ENCODE results near the gene CA9.

The CA9 gene

GRCh38 chr9:35679766-35680330 is 6.1 kb downstream of the CA9 start:
- WGBS, result 87% methylated on average over 8 of the region's 8 CpGs
- H3K9ac ChIP-seq (ENCODE audit: low read depth, low read length), result no peak overlapping the region
- H3K4me3 ChIP-seq (ENCODE audit: low read length), result no peak overlapping the region
- H3K4me1 ChIP-seq (ENCODE audit: insufficient read depth, low read length), result no peaks in the 10 kb centered on the region; the same call in 1 of the 2 replicates
- H3K36me3 ChIP-seq (ENCODE audit: insufficient read depth, low read length), result peaks cover 35% of the 10 kb centered on the region
- no peak overlapping the region for H3K27ac ChIP-seq (ENCODE audit: low read depth, low read length)
- peaks cover 5% of the 10 kb centered on the region; the same call in 1 of the 2 replicates for H3K27me3 ChIP-seq (ENCODE audit: insufficient read depth, low read length)
- H3K9me3 ChIP-seq (ENCODE audit: insufficient read depth, low read depth, low read length), result no peaks in the 10 kb centered on the region

- Histone ChIP-seq H3K4me1 (ENCODE audit: insufficient read depth, low read length) (no peaks in the 10 kb centered on the region; the same call in 1 of the 2 replicates), H3K4me3 (ENCODE audit: low read length) (no peak overlapping the region), H3K27me3 (ENCODE audit: insufficient read depth, low read length) (peaks cover 5% of the 10 kb centered on the region; the same call in 1 of the 2 replicates), H3K9me3 (ENCODE audit: insufficient read depth, low read depth, low read length) (no peaks in the 10 kb centered on the region), H3K27ac (ENCODE audit: low read depth, low read length) (peak overlapping the region; percentile 24; the same call in 1 of the 2 replicates), H3K9ac (ENCODE audit: low read depth, low read length) (no peak overlapping the region), H3K36me3 (ENCODE audit: insufficient read depth, low read length) (peaks cover 41% of the 10 kb centered on the region)
- WGBS, result 48% methylated on average over 14 of the region's 15 CpGs
Measured at GRCh38 chr9:35680331-35681105, 6.8 kb downstream of the CA9 start.

- 78% methylated on average over 3 of the region's 3 CpGs for WGBS
- H3K9me3 ChIP-seq (ENCODE audit: insufficient read depth, low read depth, low read length), result no peaks in the 10 kb centered on the region
- no peak overlapping the region for H3K4me3 ChIP-seq (ENCODE audit: low read length)
- no peaks in the 10 kb centered on the region; the same call in 1 of the 2 replicates for H3K4me1 ChIP-seq (ENCODE audit: insufficient read depth, low read length)
- no peak overlapping the region for H3K9ac ChIP-seq (ENCODE audit: low read depth, low read length)
- peaks cover 1% of the 10 kb centered on the region; the same call in 1 of the 2 replicates for H3K27me3 ChIP-seq (ENCODE audit: insufficient read depth, low read length)
- H3K27ac ChIP-seq (ENCODE audit: low read depth, low read length), result peak overlapping the region; percentile 54; the same call in 1 of the 2 replicates
- H3K36me3 ChIP-seq (ENCODE audit: insufficient read depth, low read length), result peaks cover 49% of the 10 kb centered on the region
Measured at GRCh38 chr9:35681341-35682002, 7.7 kb downstream of the CA9 start.

GRCh38 chr9:35682051-35682450 is 8.3 kb downstream of the CA9 start:
- Histone ChIP-seq H3K27me3 (ENCODE audit: insufficient read depth, low read length) (no peaks in the 10 kb centered on the region), H3K9me3 (ENCODE audit: insufficient read depth, low read depth, low read length) (no peaks in the 10 kb centered on the region), H3K4me3 (ENCODE audit: low read length) (no peak overlapping the region), H3K36me3 (ENCODE audit: insufficient read depth, low read length) (peaks cover 55% of the 10 kb centered on the region), H3K9ac (ENCODE audit: low read depth, low read length) (no peak overlapping the region), H3K4me1 (ENCODE audit: insufficient read depth, low read length) (no peaks in the 10 kb centered on the region; the same call in 1 of the 2 replicates), H3K27ac (ENCODE audit: low read depth, low read length) (no peak overlapping the region; the same call in 1 of the 2 replicates)
- 96% methylated on average over 6 of the region's 6 CpGs for WGBS

- WGBS, result 94% methylated on average over 10 of the region's 10 CpGs
- H3K4me1 ChIP-seq (ENCODE audit: insufficient read depth, low read length), result no peaks in the 10 kb centered on the region; the same call in 1 of the 2 replicates
- H3K36me3 ChIP-seq (ENCODE audit: insufficient read depth, low read length), result peaks cover 60% of the 10 kb centered on the region
- no peak overlapping the region for H3K9ac ChIP-seq (ENCODE audit: low read depth, low read length)
- H3K27me3 ChIP-seq (ENCODE audit: insufficient read depth, low read length), result no peaks in the 10 kb centered on the region
- H3K4me3 ChIP-seq (ENCODE audit: low read length), result no peak overlapping the region
- H3K27ac ChIP-seq (ENCODE audit: low read depth, low read length), result no peak overlapping the region
- H3K9me3 ChIP-seq (ENCODE audit: insufficient read depth, low read depth, low read length), result no peaks in the 10 kb centered on the region
Measured at GRCh38 chr9:35682520-35683315, 9.0 kb downstream of the CA9 start.

- H3K27ac ChIP-seq (ENCODE audit: low read depth, low read length), result no peak overlapping the region
- no peak overlapping the region for H3K4me3 ChIP-seq (ENCODE audit: low read length)
- H3K9me3 ChIP-seq (ENCODE audit: insufficient read depth, low read depth, low read length), result no peaks in the 10 kb centered on the region
- H3K36me3 ChIP-seq (ENCODE audit: insufficient read depth, low read length), result peaks cover 65% of the 10 kb centered on the region
- WGBS, result 95% methylated on average over 2 of the region's 2 CpGs
- H3K9ac ChIP-seq (ENCODE audit: low read depth, low read length), result no peak overlapping the region
- peaks cover 3% of the 10 kb centered on the region for H3K4me1 ChIP-seq (ENCODE audit: insufficient read depth, low read length)
- no peaks in the 10 kb centered on the region for H3K27me3 ChIP-seq (ENCODE audit: insufficient read depth, low read length)
Measured at GRCh38 chr9:35683323-35683722, 9.6 kb downstream of the CA9 start.

GRCh38 chr9:35684921-35685320 is 11.2 kb downstream of the CA9 start:
- no peak overlapping the region for H3K9ac ChIP-seq (ENCODE audit: low read depth, low read length)
- H3K27me3 ChIP-seq (ENCODE audit: insufficient read depth, low read length), result no peaks in the 10 kb centered on the region
- H3K36me3 ChIP-seq (ENCODE audit: insufficient read depth, low read length), result peaks cover 66% of the 10 kb centered on the region
- 94% methylated on average over 10 of the region's 10 CpGs for WGBS
- no peak overlapping the region for H3K27ac ChIP-seq (ENCODE audit: low read depth, low read length)
- peaks cover 9% of the 10 kb centered on the region for H3K4me1 ChIP-seq (ENCODE audit: insufficient read depth, low read length)
- no peaks in the 10 kb centered on the region for H3K9me3 ChIP-seq (ENCODE audit: insufficient read depth, low read depth, low read length)
- H3K4me3 ChIP-seq (ENCODE audit: low read length), result no peak overlapping the region

GRCh38 chr9:35685506-35685905 is 11.8 kb downstream of the CA9 start:
- H3K27ac ChIP-seq (ENCODE audit: low read depth, low read length), result no peak overlapping the region
- no peaks in the 10 kb centered on the region for H3K9me3 ChIP-seq (ENCODE audit: insufficient read depth, low read depth, low read length)
- H3K4me1 ChIP-seq (ENCODE audit: insufficient read depth, low read length), result peaks cover 9% of the 10 kb centered on the region
- peaks cover 66% of the 10 kb centered on the region for H3K36me3 ChIP-seq (ENCODE audit: insufficient read depth, low read length)
- H3K27me3 ChIP-seq (ENCODE audit: insufficient read depth, low read length), result no peaks in the 10 kb centered on the region
- WGBS, result 96% methylated on average over 13 of the region's 13 CpGs
- H3K9ac ChIP-seq (ENCODE audit: low read depth, low read length), result no peak overlapping the region
- H3K4me3 ChIP-seq (ENCODE audit: low read length), result no peak overlapping the region

GRCh38 chr9:35686222-35687203 is 12.8 kb downstream of the CA9 start:
- H3K4me1 ChIP-seq (ENCODE audit: insufficient read depth, low read length), result peaks cover 9% of the 10 kb centered on the region
- no peak overlapping the region for H3K27ac ChIP-seq (ENCODE audit: low read depth, low read length)
- no peak overlapping the region for H3K4me3 ChIP-seq (ENCODE audit: low read length)
- H3K9ac ChIP-seq (ENCODE audit: low read depth, low read length), result no peak overlapping the region
- WGBS, result 90% methylated on average over 11 of the region's 11 CpGs
- H3K27me3 ChIP-seq (ENCODE audit: insufficient read depth, low read length), result no peaks in the 10 kb centered on the region
- peaks cover 65% of the 10 kb centered on the region for H3K36me3 ChIP-seq (ENCODE audit: insufficient read depth, low read length)
- H3K9me3 ChIP-seq (ENCODE audit: insufficient read depth, low read depth, low read length), result no peaks in the 10 kb centered on the region

- H3K27ac ChIP-seq (ENCODE audit: low read depth, low read length), result no peak overlapping the region
- H3K27me3 ChIP-seq (ENCODE audit: insufficient read depth, low read length), result no peaks in the 10 kb centered on the region
- peaks cover 57% of the 10 kb centered on the region for H3K36me3 ChIP-seq (ENCODE audit: insufficient read depth, low read length)
- H3K9ac ChIP-seq (ENCODE audit: low read depth, low read length), result no peak overlapping the region
- 81% methylated on average over 2 of the region's 2 CpGs for WGBS
- H3K4me1 ChIP-seq (ENCODE audit: insufficient read depth, low read length), result peaks cover 9% of the 10 kb centered on the region
- H3K9me3 ChIP-seq (ENCODE audit: insufficient read depth, low read depth, low read length), result no peaks in the 10 kb centered on the region
- H3K4me3 ChIP-seq (ENCODE audit: low read length), result no peak overlapping the region
Measured at GRCh38 chr9:35687306-35687705, 13.6 kb downstream of the CA9 start.
